Fibroblast of lung (primary cell): ENCODE measurements around the gene WWP2.

Source experiments
- CTCF ChIP-seq, 2 donors: IDR thresholded peaks in 1 of 2; conservative IDR thresholded peaks in 1 of 2; 1 replicate in 1 of 2; 2 replicates in 1 of 2; pipeline ENCODE4 v1.5.1; 2011 to 2012; ENCODE audit warnings: low read length in 2 of 2, control low read depth in 1 of 2, inconsistent platforms in 1 of 2, low read depth in 1 of 2, mild to moderate bottlenecking in 1 of 2
- EZH2 ChIP-seq: IDR thresholded peaks from 2 replicates; pipeline ENCODE4 v1.5.1; 2012; ENCODE audit warnings: low read length, control low read depth, mild to moderate bottlenecking; ENCODE audit errors: missing control alignments

GRCh38 chr16:69834807-69835466, 72.8 kb downstream of the WWP2 start:
- TF ChIP-seq CTCF (conservative IDR thresholded peaks at IDR 0.05 in 1 of 2, IDR thresholded peaks at IDR 0.05 in 1 of 2; ENCODE audit: low read depth in 1 of 2, low read length in 2 of 2) (no peak), EZH2 (no peak)
